SK-N-SH treated with all-trans-retinoic acid at 6 μM for 48 hours (cell line): ENCODE results near the gene LRRC75A.

Experiments used
- ATAC-seq: fragments of 200-7000 bp; cut with Tn5 transposase; 3 replicates; pipeline ENCODE4 v1.9.1; 2020; ENCODE audit warnings: mild to moderate bottlenecking, moderate library complexity
- ARNTL ChIP-seq: fragments of 450-650 bp; formaldehyde crosslinking; IDR thresholded peaks from 2 replicates; pipeline ENCODE4 v1.5.0; 2020; ENCODE audit warnings: low read depth, mild to moderate bottlenecking, moderate library complexity, borderline replicate concordance
- BACH2 ChIP-seq: fragments of 250-450 bp; sonication (Bioruptor Pico); IDR thresholded peaks from 2 replicates; pipeline ENCODE4 v1.9.0; 2021; ENCODE audit warnings: mild to moderate bottlenecking, borderline replicate concordance
- CREB5 ChIP-seq: fragments of 250-450 bp; sonication (Bioruptor Pico); IDR thresholded peaks from 2 replicates; pipeline ENCODE4 v1.5.1; 2020; ENCODE audit warnings: low read depth, mild to moderate bottlenecking, moderate library complexity
- CSDC2 ChIP-seq: fragments of 250-450 bp; sonication (Bioruptor Pico); IDR thresholded peaks from 2 replicates; pipeline ENCODE4 v1.5.0; 2020; ENCODE audit warnings: mild to moderate bottlenecking, moderate library complexity
- ESRRG ChIP-seq: fragments of 250-450 bp; sonication (Bioruptor Pico); IDR thresholded peaks from 2 replicates; pipeline ENCODE4 v1.6.1; 2021; ENCODE audit warnings: mild to moderate bottlenecking
- GLIS3 ChIP-seq: fragments of 250-450 bp; sonication (Bioruptor Pico); IDR thresholded peaks from 2 replicates; pipeline ENCODE4 v1.5.0; 2020; ENCODE audit warnings: mild to moderate bottlenecking, moderate library complexity
- ISL1 ChIP-seq: fragments of 250-450 bp; sonication (Bioruptor Pico); IDR thresholded peaks from 2 replicates; pipeline ENCODE4 v2.1.2; 2022; ENCODE audit warnings: mild to moderate bottlenecking, moderate library complexity
- OSR1 ChIP-seq: fragments of 250-450 bp; sonication (Bioruptor Pico); IDR thresholded peaks from 2 replicates; pipeline ENCODE4 v1.8.0; 2022; ENCODE audit warnings: moderate library complexity, mild to moderate bottlenecking, inconsistent platforms
- PATZ1 ChIP-seq: fragments of 250-450 bp; sonication (Bioruptor Pico); IDR thresholded peaks from 2 replicates; pipeline ENCODE4 v1.8.0; 2020; ENCODE audit warnings: mild to moderate bottlenecking, moderate library complexity, borderline replicate concordance
- POU6F1 ChIP-seq: fragments of 250-450 bp; sonication (Bioruptor Pico); IDR thresholded peaks from 2 replicates; pipeline ENCODE4 v1.8.0; 2021; ENCODE audit warnings: low read depth, mild to moderate bottlenecking, moderate library complexity, borderline replicate concordance
- RARB ChIP-seq: fragments of 250-450 bp; sonication (Bioruptor Pico); IDR thresholded peaks from 2 replicates; pipeline ENCODE4 v1.8.0; 2021; ENCODE audit warnings: mild to moderate bottlenecking, moderate library complexity
- SNAI2 ChIP-seq: fragments of 250-450 bp; sonication (Bioruptor Pico); IDR thresholded peaks from 2 replicates; pipeline ENCODE4 v1.5.0; 2020; ENCODE audit warnings: mild to moderate bottlenecking, moderate library complexity
- TCF4 ChIP-seq: fragments of 250-450 bp; sonication (Bioruptor Pico); IDR thresholded peaks from 2 replicates; pipeline ENCODE4 v1.8.0; 2021; ENCODE audit warnings: mild to moderate bottlenecking, moderate library complexity, borderline replicate concordance
- TOX ChIP-seq: fragments of 250-450 bp; sonication (Bioruptor Pico); IDR thresholded peaks from 2 replicates; pipeline ENCODE4 v1.8.0; 2021; ENCODE audit warnings: mild to moderate bottlenecking, moderate library complexity, borderline replicate concordance
- ZC3H10 ChIP-seq: fragments of 250-450 bp; sonication (Bioruptor Pico); IDR thresholded peaks from 2 replicates; pipeline ENCODE4 v1.5.1; 2021; ENCODE audit warnings: mild to moderate bottlenecking, moderate library complexity
- ZFP3 ChIP-seq: fragments of 250-450 bp; sonication (Bioruptor Pico); IDR thresholded peaks from 2 replicates; pipeline ENCODE4 v1.5.0; 2020; ENCODE audit warnings: mild to moderate bottlenecking, moderate library complexity
- ZFP30 ChIP-seq: fragments of 450-650 bp; formaldehyde crosslinking; IDR thresholded peaks from 2 replicates; pipeline ENCODE4 v1.5.0; 2022; ENCODE audit warnings: mild to moderate bottlenecking, moderate library complexity
- ZNF565 ChIP-seq: fragments of 450-650 bp; formaldehyde crosslinking; conservative IDR thresholded peaks from 2 replicates; pipeline ENCODE4 v1.5.0; 2020; ENCODE audit warnings: low read depth, mild to moderate bottlenecking, moderate library complexity
- ZNF70 ChIP-seq: fragments of 450-650 bp; formaldehyde crosslinking; IDR thresholded peaks from 2 replicates; pipeline ENCODE4 v1.5.0; 2020; ENCODE audit warnings: mild to moderate bottlenecking, moderate library complexity
- ZNF8 ChIP-seq: fragments of 450-650 bp; formaldehyde crosslinking; IDR thresholded peaks from 2 replicates; pipeline ENCODE4 v1.5.0; 2020; ENCODE audit warnings: mild to moderate bottlenecking, moderate library complexity
- TF ChIP-seq, protein P1 (sequence below): fragments of 250-450 bp; sonication (Bioruptor Pico); IDR thresholded peaks from 2 replicates; pipeline ENCODE4 v1.5.0; 2020; ENCODE audit warnings: mild to moderate bottlenecking, moderate library complexity
- TF ChIP-seq, protein P2 (sequence below): fragments of 250-450 bp; sonication (Bioruptor Pico); IDR thresholded peaks from 2 replicates; pipeline ENCODE4 v1.5.1; 2021; ENCODE audit warnings: mild to moderate bottlenecking, moderate library complexity

The LRRC75A gene

GRCh38 chr17:16484445-16485175, 7.4 kb downstream of the LRRC75A start (continued):
- no peak for TF ChIP-seq POU6F1 (CRISPR knock-in tag)
- TF ChIP-seq, all 23 proteins: peak for 0

DNA sequence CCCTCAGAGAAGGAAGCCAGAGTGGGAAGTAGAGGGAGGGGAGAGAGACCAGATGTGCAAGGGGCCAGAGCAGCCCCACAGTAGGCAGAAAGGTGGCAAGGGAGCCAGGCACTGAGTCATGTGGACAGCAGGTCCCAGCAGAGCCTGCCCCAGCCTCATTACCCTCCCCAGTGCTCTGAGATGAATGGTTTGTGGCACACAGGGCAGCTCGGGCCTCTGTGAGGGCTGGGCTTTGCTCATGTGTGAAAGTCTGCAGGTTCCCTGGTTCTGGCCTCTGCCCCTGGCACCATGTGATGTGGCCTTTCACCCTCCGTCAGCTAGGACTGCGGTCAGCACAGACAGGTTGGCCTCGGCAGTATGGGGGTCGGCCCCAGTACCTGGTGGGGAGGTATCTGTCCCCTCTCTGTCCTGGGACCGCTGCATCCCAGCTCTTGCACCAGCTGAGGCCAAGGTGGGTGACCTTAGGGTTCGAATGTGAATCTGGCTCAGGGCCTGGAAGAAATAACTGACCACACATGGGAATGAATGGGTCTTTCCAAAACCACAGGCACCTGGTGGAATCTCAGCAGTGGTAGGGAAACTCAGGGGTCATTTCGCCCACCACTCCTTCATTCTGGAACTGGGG, 8.9 kb downstream of the LRRC75A start:
- no peak for ATAC-seq
- no peak for TF ChIP-seq ZC3H10
- TF ChIP-seq SNAI2 (CRISPR knock-in tag): no peak
- TF ChIP-seq GLIS3: no peak
- no peak for TF ChIP-seq ARNTL (CRISPR knock-in tag)
- TF ChIP-seq ZFP3 (CRISPR knock-in tag): no peak
- TF ChIP-seq ZNF8 (CRISPR knock-in tag): no peak
- no peak for TF ChIP-seq PATZ1 (CRISPR knock-in tag)
- TF ChIP-seq TOX (CRISPR knock-in tag): no peak
- TF ChIP-seq ZNF565 (CRISPR knock-in tag): no peak
- no peak for TF ChIP-seq ISL1
- no peak for TF ChIP-seq POU6F1 (CRISPR knock-in tag)
- TF ChIP-seq RARB: no peak
- TF ChIP-seq TCF4: no peak
- no peak for TF ChIP-seq ZNF70 (CRISPR knock-in tag)
- TF ChIP-seq CSDC2 (CRISPR knock-in tag): no peak
- TF ChIP-seq ESRRG (CRISPR knock-in tag): no peak
- no peak for TF ChIP-seq CREB5 (CRISPR knock-in tag)
- no peak for TF ChIP-seq BACH2
- no peak for TF ChIP-seq ZFP30 (CRISPR knock-in tag)
- TF ChIP-seq OSR1 (CRISPR knock-in tag): no peak

GRCh38 chr17:16482253-16482652, 9.7 kb downstream of the LRRC75A start:
- ATAC-seq: no peak
- TF ChIP-seq BACH2: no peak
- no peak for TF ChIP-seq TCF4
- no peak for TF ChIP-seq CREB5 (CRISPR knock-in tag)
- TF ChIP-seq TOX (CRISPR knock-in tag): no peak
- TF ChIP-seq ZNF8 (CRISPR knock-in tag): no peak
- TF ChIP-seq ISL1: no peak
- TF ChIP-seq RARB: no peak
- no peak for TF ChIP-seq GLIS3
- TF ChIP-seq, protein P1, sequence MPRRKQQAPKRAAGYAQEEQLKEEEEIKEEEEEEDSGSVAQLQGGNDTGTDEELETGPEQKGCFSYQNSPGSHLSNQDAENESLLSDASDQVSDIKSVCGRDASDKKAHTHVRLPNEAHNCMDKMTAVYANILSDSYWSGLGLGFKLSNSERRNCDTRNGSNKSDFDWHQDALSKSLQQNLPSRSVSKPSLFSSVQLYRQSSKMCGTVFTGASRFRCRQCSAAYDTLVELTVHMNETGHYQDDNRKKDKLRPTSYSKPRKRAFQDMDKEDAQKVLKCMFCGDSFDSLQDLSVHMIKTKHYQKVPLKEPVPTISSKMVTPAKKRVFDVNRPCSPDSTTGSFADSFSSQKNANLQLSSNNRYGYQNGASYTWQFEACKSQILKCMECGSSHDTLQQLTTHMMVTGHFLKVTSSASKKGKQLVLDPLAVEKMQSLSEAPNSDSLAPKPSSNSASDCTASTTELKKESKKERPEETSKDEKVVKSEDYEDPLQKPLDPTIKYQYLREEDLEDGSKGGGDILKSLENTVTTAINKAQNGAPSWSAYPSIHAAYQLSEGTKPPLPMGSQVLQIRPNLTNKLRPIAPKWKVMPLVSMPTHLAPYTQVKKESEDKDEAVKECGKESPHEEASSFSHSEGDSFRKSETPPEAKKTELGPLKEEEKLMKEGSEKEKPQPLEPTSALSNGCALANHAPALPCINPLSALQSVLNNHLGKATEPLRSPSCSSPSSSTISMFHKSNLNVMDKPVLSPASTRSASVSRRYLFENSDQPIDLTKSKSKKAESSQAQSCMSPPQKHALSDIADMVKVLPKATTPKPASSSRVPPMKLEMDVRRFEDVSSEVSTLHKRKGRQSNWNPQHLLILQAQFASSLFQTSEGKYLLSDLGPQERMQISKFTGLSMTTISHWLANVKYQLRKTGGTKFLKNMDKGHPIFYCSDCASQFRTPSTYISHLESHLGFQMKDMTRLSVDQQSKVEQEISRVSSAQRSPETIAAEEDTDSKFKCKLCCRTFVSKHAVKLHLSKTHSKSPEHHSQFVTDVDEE (CRISPR knock-in tag): no peak
- TF ChIP-seq CSDC2 (CRISPR knock-in tag): no peak
- TF ChIP-seq ZNF565 (CRISPR knock-in tag): no peak
- TF ChIP-seq ZFP3 (CRISPR knock-in tag): no peak
- TF ChIP-seq ZNF70 (CRISPR knock-in tag): no peak
- TF ChIP-seq, protein P2, sequence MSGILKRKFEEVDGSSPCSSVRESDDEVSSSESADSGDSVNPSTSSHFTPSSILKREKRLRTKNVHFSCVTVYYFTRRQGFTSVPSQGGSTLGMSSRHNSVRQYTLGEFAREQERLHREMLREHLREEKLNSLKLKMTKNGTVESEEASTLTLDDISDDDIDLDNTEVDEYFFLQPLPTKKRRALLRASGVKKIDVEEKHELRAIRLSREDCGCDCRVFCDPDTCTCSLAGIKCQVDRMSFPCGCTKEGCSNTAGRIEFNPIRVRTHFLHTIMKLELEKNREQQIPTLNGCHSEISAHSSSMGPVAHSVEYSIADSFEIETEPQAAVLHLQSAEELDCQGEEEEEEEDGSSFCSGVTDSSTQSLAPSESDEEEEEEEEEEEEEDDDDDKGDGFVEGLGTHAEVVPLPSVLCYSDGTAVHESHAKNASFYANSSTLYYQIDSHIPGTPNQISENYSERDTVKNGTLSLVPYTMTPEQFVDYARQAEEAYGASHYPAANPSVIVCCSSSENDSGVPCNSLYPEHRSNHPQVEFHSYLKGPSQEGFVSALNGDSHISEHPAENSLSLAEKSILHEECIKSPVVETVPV (CRISPR knock-in tag): no peak
- no peak for TF ChIP-seq ZC3H10
- TF ChIP-seq ARNTL (CRISPR knock-in tag): no peak
- TF ChIP-seq ZFP30 (CRISPR knock-in tag): no peak
- no peak for TF ChIP-seq SNAI2 (CRISPR knock-in tag)
